Activated CD4-positive, alpha-beta T cell treated with anti-CD3 and anti-CD28 coated beads for 4 hours (primary cell): ENCODE results near the gene GOLGA6A.
"Not testable (repeated sequence)": the region's sequence is repeated elsewhere in the genome, so short reads cannot be mapped to it uniquely, and the experiment has no call there.

Source experiments
- DNase-seq, 2 donors: peaks; one replicate each; pipeline ENCODE4 v3.0.0-alpha.2; 2020

GOLGA6A gene

GRCh38 chr15:74099963-74100733 lies 17.8 kb upstream of the GOLGA6A start:
- DNase-seq, result peak; percentile 44 to 45

- not testable (repeated sequence) for DNase-seq
Observed at GRCh38 chr15:74096753-74097474, 14.6 kb upstream of the GOLGA6A start.

GRCh38 chr15:74095610-74096009 lies 13.3 kb upstream of the GOLGA6A start:
- not testable (repeated sequence) for DNase-seq

- not testable (repeated sequence) for DNase-seq
Observed at GRCh38 chr15:74094567-74094966, 12.2 kb upstream of the GOLGA6A start.

- DNase-seq, result not testable (repeated sequence)
Observed at GRCh38 chr15:74075781-74076180, 6.6 kb downstream of the GOLGA6A start.

GRCh38 chr15:74072614-74073337 lies 9.6 kb downstream of the GOLGA6A start:
- peak in 1 of 2 donors; percentile 13 for DNase-seq

- not testable (repeated sequence) for DNase-seq
Observed at GRCh38 chr15:74072132-74072531, 10.2 kb downstream of the GOLGA6A start.

GRCh38 chr15:74071645-74072044 lies 10.7 kb downstream of the GOLGA6A start:
- DNase-seq, result not testable (repeated sequence)

- peak; percentile 30 to 53 for DNase-seq
Observed at GRCh38 chr15:74065684-74066411, 16.5 kb downstream of the GOLGA6A start.

GRCh38 chr15:74064822-74065221 lies 17.5 kb downstream of the GOLGA6A start:
- DNase-seq, result not testable (repeated sequence)

GRCh38 chr15:74064183-74064582 lies 18.2 kb downstream of the GOLGA6A start:
- not testable (repeated sequence) for DNase-seq

- not testable (repeated sequence) for DNase-seq
Observed at GRCh38 chr15:74063425-74064146, 18.8 kb downstream of the GOLGA6A start.

- DNase-seq, result no peak
Observed at GRCh38 chr15:74062671-74063070, 19.7 kb downstream of the GOLGA6A start.

- DNase-seq, result no peak
Observed at GRCh38 chr15:74062236-74062635, 20.1 kb downstream of the GOLGA6A start.

- DNase-seq, result no peak
Observed at GRCh38 chr15:74060251-74060650, 22.1 kb downstream of the GOLGA6A start.

GRCh38 chr15:74059050-74059833 lies 23.1 kb downstream of the GOLGA6A start:
- DNase-seq, result not testable (repeated sequence)

GRCh38 chr15:74056330-74056729 lies 26.0 kb downstream of the GOLGA6A start:
- DNase-seq, result not testable (repeated sequence)

- no peak for DNase-seq
Observed at GRCh38 chr15:74055804-74056203, 26.5 kb downstream of the GOLGA6A start.

- peak; percentile 62 to 66 for DNase-seq
Observed at GRCh38 chr15:74053941-74054529, 28.3 kb downstream of the GOLGA6A start.

GRCh38 chr15:74053517-74053916 lies 28.8 kb downstream of the GOLGA6A start:
- DNase-seq, result no peak
